ENCODE measurements around the gene YIPF1.
"Not testable (repeated sequence)": the region's sequence is repeated elsewhere in the genome, so short reads cannot be mapped to it uniquely, and the experiment has no call there.

The YIPF1 gene

GRCh38 chr1:53894644-53895043 is 5.0 kb upstream of the YIPF1 start:
- no peak for DNase-seq (ENCODE audit: low read depth)

- no peak for DNase-seq (ENCODE audit: low read depth)
Observed at GRCh38 chr1:53893999-53894636, 4.5 kb upstream of the YIPF1 start, which contains the start of gene DIO1. Gene DIO1, plus strand, starts transcription at chr1:53894187. Its CDS starts 24 bp downstream, at chr1:53894211.

GRCh38 chr1:53892911-53893310 is 3.3 kb upstream of the YIPF1 start:
- DNase-seq (ENCODE audit: low read depth): no peak

DNA sequence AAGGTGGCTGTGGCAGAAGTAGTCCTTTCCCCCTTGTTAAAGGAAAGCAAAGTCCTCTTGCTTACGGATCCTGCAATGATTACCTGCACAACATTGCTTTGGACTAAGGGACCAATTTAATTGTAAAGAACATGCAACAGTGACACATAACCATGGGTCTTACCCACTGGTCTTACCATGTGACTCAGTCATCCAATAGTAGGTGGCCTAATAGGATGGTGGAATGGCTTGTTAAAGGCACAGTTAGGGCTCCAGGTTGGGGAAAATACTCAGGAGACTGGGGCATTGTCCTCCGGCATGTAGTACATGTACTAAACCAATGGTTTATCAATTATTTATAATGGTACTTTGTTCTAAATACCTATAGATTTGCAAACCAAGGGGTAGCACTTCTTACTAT is 2.1 kb upstream of the YIPF1 start:
- DNase-seq (ENCODE audit: low read depth): no peak

DNA sequence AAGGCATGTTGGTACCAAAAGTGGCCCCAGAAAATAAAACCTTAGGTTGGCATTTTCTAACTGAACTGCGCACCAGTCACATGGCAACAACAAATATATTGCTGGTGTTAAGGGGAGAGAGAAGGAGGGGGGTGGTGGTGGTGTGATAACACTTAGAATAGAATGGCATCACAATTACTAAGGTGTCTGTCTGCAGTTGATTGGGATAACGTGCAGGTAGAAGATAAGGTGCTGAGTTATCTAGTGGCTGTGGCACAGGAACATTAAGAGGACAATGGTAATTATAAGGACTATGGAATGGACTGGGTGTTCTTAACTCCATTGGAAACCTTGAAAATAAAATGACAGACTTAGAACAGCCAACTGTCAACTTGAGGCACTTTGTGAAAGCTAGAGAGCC is 1.4 kb upstream of the YIPF1 start:
- no peak for DNase-seq (ENCODE audit: low read depth)

DNA sequence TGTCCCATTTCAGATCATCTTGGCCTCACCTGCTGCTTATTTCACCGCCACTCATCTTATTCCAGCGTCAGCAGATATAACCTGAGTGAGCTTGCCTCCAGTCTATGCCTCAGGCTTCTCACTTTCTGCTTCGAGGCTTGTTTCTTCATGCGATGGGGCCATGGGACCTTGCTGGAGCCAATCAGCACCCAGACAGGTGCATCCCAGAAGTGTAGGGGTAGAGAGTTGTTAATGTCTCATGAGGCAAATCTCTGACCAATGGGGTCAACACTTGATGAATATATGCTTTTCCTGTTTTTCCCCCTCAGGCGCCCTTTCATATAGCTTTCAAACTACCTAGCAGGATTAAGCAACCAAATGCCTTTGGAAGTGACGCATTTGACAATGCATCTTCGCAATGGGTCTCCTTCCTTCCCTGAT is 935 bp upstream of the YIPF1 start:
- no peak for DNase-seq (ENCODE audit: low read depth)

DNA sequence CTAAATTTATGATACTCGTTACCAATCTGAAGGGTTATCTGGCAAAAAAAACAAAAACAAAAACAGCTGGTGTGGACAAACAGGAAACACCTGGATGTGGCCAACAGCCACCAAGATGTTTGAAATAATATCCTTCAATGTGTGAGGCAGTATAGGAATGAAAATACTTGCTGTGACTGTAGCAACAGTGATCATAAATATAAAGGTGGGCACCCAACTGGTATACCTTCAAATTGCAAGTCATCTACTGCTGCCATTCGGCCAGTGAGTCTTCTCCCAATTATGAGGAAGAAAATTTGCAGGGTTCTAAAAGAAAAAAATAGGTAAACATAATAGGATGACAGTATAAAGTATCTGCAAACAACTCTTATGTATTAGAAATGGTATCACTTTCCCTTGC is 916 bp downstream of the YIPF1 start:
- DNase-seq (ENCODE audit: low read depth): no peak

GRCh38 chr1:53883600-53883999 is 6.0 kb downstream of the YIPF1 start:
- DNase-seq (ENCODE audit: low read depth): not testable (repeated sequence)

- not testable (repeated sequence) for DNase-seq (ENCODE audit: low read depth)
Observed at GRCh38 chr1:53881853-53882252, 7.7 kb downstream of the YIPF1 start.

- no peak for DNase-seq (ENCODE audit: low read depth)
Observed at GRCh38 chr1:53878492-53879105, 11.0 kb downstream of the YIPF1 start.

- DNase-seq (ENCODE audit: low read depth): not testable (repeated sequence)
Observed at GRCh38 chr1:53875150-53875549, 14.4 kb downstream of the YIPF1 start.

DNA sequence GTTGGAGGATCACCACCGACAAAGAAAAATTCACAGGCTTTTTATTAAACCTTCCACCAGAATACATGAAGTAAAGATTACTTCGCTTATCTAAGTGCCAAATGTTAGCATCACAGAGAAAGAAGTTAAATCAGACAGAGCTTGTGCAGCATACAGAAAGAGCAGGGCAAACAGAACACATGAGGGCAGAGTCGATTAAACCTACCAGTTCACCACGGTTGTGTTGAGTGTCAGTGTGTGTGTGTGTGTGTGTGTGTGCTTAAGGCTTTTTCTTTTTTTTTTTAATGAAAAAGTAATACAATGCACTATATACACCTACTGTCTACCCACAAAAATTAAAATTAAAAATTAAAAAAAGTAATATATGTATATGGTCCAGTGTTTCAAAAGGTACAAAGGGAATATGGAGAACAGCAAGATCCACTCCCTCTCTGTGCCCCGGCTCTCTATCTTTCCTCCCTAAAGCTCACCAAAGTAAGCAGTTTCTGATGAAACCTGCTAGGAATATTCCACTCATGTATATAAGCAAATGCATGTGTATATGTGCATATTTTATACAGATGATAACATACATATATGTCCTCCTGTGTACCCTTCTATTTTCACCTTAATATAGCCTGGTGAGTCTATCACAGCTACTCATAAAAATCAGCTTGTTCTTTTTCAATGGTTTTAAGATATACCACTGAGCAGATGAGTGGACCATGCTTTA is 17.7 kb downstream of the YIPF1 start:
- DNase-seq (ENCODE audit: low read depth): no peak

DNA sequence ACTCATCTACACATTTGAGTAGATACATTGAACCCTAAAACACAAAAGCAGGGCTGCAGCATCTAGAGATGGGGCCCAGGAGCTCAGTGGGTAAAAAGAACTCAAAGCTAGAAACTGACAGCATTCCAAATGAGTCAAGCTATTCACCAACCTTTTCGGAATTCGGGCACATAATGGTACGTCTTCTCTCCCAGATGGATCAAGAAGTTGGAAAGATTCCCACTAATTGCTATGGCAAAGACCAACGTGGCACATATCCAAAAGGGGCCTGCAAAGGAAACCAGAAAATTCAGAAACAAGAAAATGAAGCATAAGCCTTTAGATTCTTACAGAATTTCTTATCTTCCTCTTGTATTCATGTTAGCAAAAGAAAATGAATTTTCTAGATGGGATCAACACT is 18.4 kb downstream of the YIPF1 start:
- DNase-seq (ENCODE audit: low read depth): no peak

- no peak for DNase-seq (ENCODE audit: low read depth)
Observed at GRCh38 chr1:53869454-53870117, 20.0 kb downstream of the YIPF1 start.

DNA sequence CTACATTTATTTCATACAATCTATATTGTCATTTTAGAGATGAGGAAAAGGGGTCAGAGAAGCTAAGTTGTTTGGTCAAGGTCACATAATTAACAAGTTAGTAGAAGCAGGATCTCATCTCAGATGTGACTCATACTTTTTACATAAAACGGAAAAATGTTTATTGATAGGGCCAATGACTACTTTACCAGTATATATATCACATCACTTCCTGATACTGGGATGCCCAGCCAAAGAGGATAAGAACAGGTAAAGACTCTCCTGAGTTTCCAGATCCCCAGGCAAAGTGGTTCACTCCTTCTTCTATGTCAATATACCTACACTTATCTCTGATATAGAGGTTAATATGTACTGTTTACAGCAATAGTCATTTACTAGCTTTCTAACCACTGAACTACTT is 21.0 kb downstream of the YIPF1 start:
- no peak for DNase-seq (ENCODE audit: low read depth)

DNA sequence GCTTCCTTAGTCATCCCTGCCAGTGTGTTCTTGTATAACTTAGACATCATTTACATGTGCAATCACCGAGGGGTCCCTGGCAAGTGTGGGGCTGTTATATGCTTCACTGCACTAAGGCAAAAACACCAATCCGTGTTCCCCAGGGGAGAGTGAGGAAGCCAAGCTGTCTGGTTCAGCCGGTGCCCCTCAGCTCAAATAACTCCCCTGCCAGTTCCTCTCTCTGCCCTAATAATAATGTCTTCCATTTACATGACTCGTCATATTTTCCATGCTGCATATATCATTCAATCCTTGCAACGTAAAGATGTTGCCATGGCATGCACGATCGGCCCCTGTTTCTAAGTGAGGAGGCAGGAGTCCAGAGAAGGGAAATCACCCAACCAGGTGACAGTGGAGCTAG is 27.1 kb downstream of the YIPF1 start:
- DNase-seq (ENCODE audit: low read depth): no peak

- DNase-seq (ENCODE audit: low read depth): peak; percentile 8
Observed at GRCh38 chr1:53860967-53861411, 28.6 kb downstream of the YIPF1 start.

GRCh38 chr1:53851571-53852285 is 37.9 kb downstream of the YIPF1 start:
- DNase-seq (ENCODE audit: low read depth): no peak

DNA sequence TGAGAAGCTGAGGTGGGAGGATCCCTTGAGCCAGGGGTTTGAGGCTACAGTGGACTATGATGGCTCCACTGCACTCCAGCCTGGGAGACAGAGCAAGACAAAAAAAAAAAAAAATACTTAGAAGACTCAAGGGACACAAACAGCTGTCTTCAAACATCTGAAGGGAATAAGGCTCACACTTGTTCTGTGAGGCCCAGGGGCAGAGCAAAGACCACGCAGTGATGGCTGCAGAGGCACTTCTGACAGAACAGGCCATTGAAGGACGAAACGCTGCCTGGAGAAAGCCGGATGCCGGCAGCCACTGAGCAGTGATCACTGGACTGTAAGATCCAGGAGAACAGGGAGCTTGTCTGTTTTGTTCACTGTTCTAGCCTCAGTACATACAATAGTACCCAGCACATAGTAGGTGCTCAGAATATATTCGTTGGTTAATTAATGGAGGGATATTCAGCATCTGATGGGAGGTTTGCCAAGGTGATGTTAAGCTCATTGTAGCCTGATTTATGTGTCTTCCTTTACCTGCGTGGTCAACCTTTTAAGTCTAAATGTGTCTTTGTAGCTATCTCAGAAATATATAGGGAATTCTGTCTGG is 39.4 kb downstream of the YIPF1 start:
- no peak for DNase-seq (ENCODE audit: low read depth)

- DNase-seq (ENCODE audit: low read depth): no peak
Observed at GRCh38 chr1:53847980-53848379, 41.6 kb downstream of the YIPF1 start.

DNA sequence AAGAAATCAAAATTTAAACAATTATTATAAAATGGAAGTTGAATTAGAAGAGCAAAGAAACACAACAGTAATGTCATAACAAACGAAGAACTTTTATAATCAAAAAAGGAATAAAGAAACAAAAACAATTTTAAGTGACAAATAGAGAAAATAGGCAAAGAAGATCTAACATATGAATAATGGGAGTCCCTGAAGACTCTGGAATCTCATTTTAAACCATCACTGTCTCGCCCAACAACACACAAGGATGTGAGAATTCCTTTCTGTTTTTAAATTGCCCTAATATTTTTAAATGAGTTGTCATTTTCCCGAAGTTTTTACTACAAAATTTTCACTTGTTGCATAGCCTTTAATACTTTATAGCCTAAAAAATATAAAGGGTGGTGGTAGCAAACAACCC is 47.2 kb downstream of the YIPF1 start:
- no peak for DNase-seq (ENCODE audit: low read depth)

DNA sequence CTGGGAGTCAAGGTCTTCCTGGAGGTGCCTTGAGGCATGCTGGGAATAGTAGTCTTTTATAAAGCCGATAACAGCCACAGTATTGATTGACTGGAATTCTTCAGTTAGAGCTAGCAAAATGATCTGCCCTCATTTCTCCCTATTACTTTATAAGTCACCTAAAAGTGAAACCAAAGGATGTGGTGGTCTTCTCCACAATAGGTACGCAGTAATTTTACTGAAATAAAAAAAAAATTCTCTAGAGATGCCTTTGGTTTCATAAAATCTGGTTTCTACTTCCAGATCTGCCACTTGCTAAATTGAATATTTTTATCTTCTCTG is 51.0 kb downstream of the YIPF1 start:
- no peak for DNase-seq (ENCODE audit: low read depth)
